ENCODE measurements around the gene FAT1. TPM values are rescaled to one million over a fixed set of nuclear protein-coding genes. Genes with fewer than 3 reads are reported as not detected.

The FAT1 gene
- total and polyA plus RNA-seq, 12 donors, result 20.4 to 131 (median 75.5) TPM

DNA sequence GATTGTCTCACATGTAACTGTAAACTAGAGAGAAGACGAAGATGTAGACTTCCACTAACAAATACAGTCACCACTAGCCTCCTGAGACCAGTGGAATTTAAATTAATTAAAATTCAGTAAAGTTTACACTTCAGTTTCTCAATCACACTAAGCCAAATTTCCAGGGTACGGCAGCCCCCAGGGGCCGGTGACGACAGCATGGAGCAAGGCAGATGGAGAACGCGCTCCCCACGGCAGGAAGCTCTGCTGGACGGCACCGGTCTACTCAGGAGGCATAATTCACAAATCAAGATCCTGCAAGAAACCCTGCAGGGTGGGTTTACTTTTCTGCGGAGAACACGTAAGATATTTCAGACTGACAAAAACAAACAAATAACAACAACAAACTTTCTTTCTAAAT, 80.7 kb downstream of the FAT1 start:
- WGBS, 2 donors, result 59 to 78% methylated on average over 11 of the region's 11 CpGs
- Histone ChIP-seq H3K4me1 (peaks cover 0 to 20% (median 5%) of the 10 kb centered on the region in 9 donors), H3K9me3 (no peaks in the 10 kb centered on the region), H3K27ac (peak overlapping the region in 1 of 10 donors; percentile 11), H3K36me3 (peaks cover 0 to 16% (median 0%) of the 10 kb centered on the region in 9 donors), H3K27me3 (no peaks in the 10 kb centered on the region), H3K4me3 (no peak overlapping the region)
- intact Hi-C loops (cut with DNase I), result no loop called here
- TF ChIP-seq, protein P1, sequence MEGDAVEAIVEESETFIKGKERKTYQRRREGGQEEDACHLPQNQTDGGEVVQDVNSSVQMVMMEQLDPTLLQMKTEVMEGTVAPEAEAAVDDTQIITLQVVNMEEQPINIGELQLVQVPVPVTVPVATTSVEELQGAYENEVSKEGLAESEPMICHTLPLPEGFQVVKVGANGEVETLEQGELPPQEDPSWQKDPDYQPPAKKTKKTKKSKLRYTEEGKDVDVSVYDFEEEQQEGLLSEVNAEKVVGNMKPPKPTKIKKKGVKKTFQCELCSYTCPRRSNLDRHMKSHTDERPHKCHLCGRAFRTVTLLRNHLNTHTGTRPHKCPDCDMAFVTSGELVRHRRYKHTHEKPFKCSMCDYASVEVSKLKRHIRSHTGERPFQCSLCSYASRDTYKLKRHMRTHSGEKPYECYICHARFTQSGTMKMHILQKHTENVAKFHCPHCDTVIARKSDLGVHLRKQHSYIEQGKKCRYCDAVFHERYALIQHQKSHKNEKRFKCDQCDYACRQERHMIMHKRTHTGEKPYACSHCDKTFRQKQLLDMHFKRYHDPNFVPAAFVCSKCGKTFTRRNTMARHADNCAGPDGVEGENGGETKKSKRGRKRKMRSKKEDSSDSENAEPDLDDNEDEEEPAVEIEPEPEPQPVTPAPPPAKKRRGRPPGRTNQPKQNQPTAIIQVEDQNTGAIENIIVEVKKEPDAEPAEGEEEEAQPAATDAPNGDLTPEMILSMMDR (IDR thresholded peaks at IDR 0.05), result no peak
- ATAC-seq, result peak in 6 of 8 donors; percentile 37 to 72 (median 65)
- peak; percentile 42 to 44 for DNase-seq

DNA sequence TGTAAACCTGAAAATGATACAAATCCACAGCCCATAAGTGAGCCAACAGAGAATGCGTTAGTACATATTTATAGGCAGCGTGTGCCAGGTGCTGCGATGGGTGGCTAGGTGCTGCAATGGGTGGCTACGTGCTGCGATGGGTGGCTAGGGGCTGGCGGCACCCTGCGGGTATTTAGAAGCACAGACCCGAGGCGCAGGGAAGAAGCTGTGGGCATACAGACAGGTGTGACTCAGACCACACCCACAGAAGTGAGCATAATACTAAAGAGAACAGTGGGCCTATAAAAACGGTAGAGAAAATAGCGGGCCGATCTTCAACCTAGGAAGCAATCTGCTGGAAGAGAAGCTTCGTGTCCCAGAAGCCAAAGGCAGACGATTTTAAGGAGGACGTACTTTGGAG, 81.1 kb downstream of the FAT1 start:
- no peak for DNase-seq
- 85 to 88% methylated on average over 15 of the region's 15 CpGs for WGBS, 2 donors
- TF ChIP-seq, protein P1 (IDR thresholded peaks at IDR 0.05), result no peak
- Histone ChIP-seq H3K27me3 (no peaks in the 10 kb centered on the region), H3K27ac (peak overlapping the region in 1 of 10 donors; percentile 11), H3K4me3 (no peak overlapping the region), H3K4me1 (peaks cover 0 to 20% (median 5%) of the 10 kb centered on the region in 9 donors), H3K9me3 (no peaks in the 10 kb centered on the region), H3K36me3 (peaks cover 0 to 16% (median 0%) of the 10 kb centered on the region in 9 donors)
- intact Hi-C loops (cut with DNase I), result no loop called here
- no peak for ATAC-seq

DNA sequence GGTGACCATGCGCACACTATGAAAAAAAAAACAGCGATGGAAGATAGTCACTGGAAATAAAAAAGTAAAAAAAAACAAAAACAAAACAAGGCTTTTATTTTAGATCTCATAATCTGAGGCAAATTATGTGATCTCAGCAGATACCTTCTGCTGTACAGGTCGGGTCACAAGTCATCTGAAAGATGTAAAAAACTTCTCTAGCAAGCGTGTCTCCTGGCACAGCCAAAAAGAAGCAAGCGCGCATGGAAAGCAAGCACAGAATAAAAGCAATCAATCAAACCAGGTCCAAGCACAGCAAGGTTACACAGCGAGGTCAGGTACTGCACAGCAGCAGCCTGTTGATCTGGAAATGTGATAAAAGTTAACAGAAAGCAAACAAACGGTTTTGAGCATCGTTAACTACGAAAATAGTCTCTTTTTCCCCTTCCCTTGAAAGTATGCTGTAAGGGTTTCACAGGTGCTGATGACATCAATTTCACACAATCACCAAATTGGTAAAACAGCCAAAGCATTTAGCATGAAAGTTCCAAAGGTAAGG, 89.0 kb downstream of the FAT1 start:
- H3K9me3 ChIP-seq, result no peaks in the 10 kb centered on the region
- 82 to 92% methylated on average over 10 of the region's 10 CpGs for WGBS, 2 donors
- ATAC-seq (no peak), DNase-seq (no peak)
- TF ChIP-seq, protein P1 (IDR thresholded peaks at IDR 0.05), result no peak
- no peaks in the 10 kb centered on the region for H3K4me1 ChIP-seq
- H3K27me3 ChIP-seq, result no peaks in the 10 kb centered on the region
- intact Hi-C loops (cut with DNase I), result no loop called here
- H3K4me3 ChIP-seq, result no peak overlapping the region
- peaks cover 0 to 73% (median 3%) of the 10 kb centered on the region in 9 donors for H3K36me3 ChIP-seq
- no peak overlapping the region for H3K27ac ChIP-seq

DNA sequence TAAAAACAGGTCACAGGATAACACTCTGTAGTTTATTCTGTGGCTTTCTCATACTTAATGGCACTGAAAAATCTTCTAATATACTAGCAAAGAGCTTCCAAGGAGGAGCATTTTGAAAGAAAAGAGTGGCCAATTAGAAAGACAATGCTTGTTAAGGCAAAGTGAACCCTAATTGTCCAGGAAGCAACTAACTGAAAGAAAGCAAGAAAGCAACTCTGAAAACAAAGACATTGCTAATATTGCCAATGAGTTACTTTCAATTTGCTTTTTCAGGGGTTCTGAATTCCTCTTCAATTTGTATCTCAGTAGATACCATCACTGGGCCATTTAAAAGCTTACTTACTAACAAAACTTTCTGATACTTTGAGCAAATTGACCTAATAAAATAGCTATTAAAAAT, 89.8 kb downstream of the FAT1 start:
- TF ChIP-seq, protein P1 (IDR thresholded peaks at IDR 0.05), result no peak
- Histone ChIP-seq H3K9me3 (no peaks in the 10 kb centered on the region), H3K27me3 (no peaks in the 10 kb centered on the region), H3K27ac (no peak overlapping the region), H3K4me3 (no peak overlapping the region), H3K36me3 (peaks cover 0 to 77% (median 3%) of the 10 kb centered on the region in 9 donors), H3K4me1 (no peaks in the 10 kb centered on the region)
- intact Hi-C loops (cut with DNase I), result no loop called here
- DNase-seq (no peak), ATAC-seq (no peak)
